GM19238 (cell line): ENCODE measurements around the gene CITED4.

Source experiments
- DNase-seq: peaks from one replicate; pipeline ENCODE4 v3.0.0; 2011; ENCODE audit warnings: low spot score; ENCODE audit not compliant: insufficient read length

The CITED4 gene

GRCh38 chr1:40886318-40887011 lies 24.3 kb upstream of the CITED4 start:
- no peak for DNase-seq

DNA sequence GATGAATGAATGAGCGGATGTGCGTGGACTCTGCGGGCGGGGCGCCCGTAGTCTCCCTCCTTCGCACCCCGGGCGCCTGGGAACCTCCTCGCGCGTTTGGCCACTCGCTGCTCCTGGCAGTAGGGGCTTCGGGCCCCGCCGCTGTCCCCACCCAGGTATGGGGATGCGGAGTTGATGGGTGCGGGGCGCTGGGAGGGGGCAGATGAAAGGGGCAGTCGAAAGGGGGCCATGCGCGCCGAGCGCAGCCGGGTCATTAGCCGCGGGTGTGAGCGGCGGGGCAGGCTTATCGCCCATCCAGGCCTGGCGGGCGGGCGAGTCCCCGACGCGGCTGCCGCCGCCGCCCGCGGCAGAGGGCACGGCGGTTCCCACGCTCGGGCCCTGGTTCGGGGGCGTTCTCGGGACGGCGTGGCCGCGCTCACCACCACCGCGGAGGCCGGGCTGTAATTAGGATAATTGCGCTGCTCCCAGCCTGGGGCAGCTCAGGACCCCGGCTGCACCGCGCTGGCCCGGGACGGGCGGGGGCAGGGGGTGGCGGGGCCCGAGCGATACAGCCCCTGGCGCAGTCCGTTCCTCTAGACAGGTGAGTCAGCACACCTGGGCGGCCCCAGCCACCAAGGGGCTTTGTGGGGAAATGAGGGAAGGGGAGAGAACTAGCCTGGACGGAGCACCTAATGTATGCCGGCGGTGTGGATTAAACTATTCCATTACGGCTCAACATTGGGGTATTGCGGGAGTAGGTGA lies 22.1 kb upstream of the CITED4 start:
- DNase-seq: no peak

- DNase-seq: no peak
Observed at GRCh38 chr1:40880813-40881549, 18.8 kb upstream of the CITED4 start.

DNA sequence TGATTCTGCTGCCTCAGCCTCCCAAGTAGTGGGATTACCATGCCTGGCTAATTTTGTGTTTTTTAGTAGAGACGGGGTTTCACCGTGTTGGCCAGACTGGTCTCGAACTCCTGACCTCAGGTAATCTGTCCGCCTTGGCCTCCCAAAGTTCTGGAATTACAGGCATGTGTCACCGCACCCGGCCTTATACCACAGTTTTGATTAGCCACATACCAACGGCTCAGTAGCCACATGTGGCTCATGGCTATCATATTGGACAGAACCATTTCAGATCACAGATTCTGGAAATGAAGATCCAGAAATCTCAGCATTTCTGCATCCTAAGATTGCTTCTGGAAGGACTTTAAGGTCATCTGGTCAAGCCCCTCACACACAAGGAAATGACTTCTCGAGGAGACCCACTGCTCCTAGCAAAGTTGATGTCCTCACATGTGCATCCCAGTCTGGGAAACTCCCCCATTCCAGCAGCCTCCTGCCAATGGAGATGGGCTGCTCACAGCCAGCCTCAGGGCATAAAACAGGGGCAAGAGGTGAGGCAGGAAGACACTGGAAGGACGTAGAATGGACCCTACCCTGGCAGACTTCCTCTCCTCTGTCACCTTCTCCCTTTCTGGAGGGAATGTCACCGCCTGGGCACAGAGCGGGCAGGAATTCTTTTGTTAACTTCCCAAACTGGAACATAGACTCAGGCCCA lies 17.5 kb upstream of the CITED4 start:
- DNase-seq: no peak

DNA sequence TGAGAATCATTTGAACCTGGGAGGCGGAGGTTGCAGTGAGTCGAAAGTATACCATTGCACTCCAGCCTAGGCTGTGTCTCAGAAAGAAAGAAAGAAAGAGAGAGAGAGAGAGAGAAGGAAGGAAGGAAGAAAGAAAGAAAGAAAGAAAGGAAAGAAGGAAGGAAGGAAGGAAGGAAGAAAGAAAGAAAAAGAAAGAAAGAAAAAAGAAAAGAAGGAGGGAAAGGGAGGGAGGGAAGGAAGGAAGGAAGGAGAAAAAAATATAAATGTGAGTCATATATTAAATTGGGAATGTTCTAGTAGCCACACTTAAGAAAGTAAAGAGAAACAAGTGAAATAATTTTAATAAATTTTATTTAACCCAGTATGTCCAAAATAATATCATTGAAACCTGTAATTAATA lies 16.7 kb upstream of the CITED4 start:
- DNase-seq: no peak

DNA sequence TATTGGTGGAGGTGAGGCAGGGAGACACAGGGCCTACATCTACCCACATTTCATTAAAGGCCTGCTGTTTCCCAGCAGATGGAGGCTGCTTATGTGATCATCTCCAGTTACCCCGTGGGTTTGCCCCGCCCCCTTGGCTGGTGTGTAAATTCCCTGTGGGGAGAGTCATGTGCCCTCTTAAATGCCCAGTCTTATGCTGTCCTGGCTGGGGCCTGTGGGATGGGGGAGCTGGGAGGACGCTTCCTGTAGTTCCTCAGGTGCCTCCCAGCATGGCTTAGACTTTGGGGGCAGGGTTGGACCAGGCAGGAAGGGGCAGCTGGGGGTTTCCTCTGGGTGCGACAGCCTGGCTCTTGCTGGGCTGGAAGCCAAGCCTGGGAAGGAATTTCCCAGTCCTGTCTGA lies 15.5 kb upstream of the CITED4 start:
- DNase-seq: no peak

DNA sequence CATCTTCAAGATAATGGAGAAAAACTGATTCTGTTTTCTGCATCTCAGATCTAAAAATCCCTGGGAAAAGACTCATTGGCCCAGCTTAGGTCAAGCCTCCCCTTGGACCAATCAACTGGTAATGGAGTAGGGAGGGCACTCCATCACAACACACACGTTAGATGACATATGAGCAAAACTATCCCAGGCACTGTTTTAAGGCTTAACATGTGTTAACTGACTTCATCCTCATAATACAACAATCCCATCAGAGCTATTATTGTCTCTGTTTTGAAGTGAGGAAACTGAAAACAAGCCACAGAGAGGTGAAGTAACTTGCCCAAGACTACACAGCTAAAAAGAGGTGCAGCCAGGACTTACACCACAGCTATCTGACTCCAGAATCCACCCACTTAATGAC lies 14.7 kb upstream of the CITED4 start:
- no peak for DNase-seq

- DNase-seq: no peak
Observed at GRCh38 chr1:40876436-40876761, 14.2 kb upstream of the CITED4 start.

DNA sequence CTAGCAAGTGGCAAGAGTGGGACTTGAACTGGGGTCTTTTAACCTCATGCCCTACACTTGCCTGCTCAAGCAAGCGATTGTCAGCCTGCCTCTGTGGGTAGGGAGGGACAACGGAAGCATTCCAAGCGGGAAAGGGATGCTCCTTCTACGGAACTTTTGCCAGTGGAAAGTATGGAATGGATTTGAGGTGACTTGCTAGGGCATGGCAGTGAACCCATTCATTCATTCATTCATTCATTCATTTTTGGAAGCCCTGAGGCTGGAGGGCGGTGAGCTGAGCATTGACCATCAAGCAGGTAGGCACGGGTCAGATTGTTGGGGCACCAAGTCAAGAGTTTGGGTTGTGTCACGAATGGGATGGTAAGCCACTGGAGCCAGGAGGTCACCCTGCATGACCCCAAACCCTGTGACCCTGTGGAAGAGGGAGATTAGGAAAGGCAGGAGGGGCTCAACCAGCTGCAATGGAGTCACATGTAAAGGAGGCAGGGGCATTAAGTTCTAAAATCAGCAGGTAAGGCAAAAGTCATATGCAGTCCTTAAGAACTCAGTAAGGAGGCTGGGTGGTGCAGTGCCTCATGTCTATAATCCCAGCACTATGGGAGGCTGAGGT lies 11.8 kb upstream of the CITED4 start:
- no peak for DNase-seq

DNA sequence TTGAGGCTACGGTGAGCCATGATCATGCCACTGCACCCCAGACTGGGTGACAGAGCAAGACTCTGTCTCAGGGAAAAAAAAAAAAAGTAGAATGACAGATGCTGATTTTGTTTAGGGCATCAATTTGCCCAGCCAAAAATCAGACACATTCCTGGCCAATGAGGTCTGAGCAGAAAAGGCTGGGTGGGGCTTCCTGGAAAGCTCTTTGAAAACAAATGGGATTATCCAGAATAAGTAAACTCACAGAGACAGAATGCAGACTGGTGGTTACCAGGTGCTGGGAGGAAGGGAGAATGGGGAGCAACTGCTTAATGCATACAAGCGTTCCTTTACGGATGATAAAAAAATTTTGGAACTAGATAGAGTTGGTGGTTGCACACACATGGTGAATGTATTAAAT lies 10.1 kb upstream of the CITED4 start:
- DNase-seq: no peak

DNA sequence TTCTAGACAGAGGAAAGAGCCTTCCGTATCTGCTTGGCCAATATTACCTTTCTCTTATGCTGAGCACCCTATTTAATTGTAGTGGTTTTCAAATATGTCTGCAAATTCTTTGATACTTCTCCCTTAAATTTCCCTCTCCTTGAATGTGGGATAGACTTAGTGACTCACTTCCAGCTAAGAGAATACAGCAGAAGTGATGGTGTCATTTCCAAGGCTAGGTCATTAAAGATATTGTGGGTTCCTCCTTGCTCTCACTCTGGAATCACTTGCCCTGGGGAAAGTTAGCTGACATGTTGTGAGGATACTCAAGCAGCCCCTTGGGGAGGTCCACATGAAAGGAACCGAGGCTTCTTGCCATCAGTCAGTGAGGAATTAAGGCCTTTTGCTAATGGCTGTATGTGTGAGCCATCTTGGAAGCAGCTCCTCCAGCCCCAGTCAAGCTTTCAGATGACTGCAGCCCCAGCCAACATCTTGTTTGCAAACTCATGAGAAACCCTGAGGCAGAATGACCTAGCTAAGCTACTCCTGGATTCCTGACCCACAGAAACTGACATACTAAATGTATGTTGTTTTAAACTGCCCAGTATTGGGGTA lies 8.1 kb upstream of the CITED4 start:
- DNase-seq: no peak

DNA sequence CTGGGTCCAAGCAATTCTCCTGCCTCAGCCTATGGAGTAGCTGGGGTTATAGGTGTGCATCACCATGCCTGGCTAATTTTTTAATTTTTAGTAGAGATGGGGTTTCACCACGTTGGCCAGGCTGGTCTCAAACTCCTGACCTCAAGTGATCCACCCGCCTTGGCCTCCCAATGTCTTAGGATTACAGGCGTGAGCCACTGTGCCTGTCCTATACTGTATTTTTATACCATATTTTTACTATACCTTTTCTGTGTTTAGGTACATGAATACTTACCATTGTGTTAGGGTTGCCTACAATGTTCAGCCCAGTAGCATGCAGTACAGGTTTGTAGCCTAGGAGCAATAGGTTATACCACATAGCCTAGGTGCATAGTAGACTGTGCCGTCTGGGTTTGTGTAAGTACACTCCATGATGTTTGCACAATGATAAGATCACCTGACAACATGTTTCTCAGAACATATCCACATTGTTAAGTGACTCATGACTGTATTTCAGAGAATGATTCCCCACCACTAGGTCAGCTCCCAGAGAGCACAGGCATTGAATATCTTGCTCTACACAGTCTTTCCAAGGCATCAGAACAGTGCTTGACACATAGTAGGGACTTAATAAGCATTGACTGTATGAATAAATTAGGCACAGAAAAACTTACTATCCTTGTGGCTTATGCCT lies 6.0 kb upstream of the CITED4 start:
- no peak for DNase-seq

GRCh38 chr1:40861224-40862003 lies 749 bp downstream of the CITED4 start:
- DNase-seq: no peak

GRCh38 chr1:40860706-40861223 lies 1.4 kb downstream of the CITED4 start:
- DNase-seq: no peak

GRCh38 chr1:40858856-40859416 lies 3.2 kb downstream of the CITED4 start:
- DNase-seq: no peak

DNA sequence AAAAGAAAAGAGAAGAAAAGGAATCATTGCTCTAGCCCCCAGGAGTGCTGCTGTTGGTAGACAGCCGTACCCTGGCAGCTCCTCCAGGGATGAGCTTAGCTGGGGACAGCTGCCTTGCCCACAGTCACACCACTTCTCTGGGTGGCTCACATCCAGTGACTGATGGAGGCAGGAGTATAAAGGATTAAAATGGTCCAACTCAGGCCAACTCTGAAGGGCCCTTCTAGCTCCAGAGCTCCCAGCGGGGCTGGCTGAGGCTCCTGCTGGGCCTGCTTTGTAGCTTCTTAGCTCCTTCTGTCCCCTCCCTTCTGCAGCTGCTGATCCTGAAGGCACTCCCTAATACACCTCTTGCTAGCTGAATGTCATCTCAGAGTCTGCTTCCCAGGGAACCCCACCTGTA lies 4.4 kb downstream of the CITED4 start:
- no peak for DNase-seq

- no peak for DNase-seq
Observed at GRCh38 chr1:40856656-40857302, 5.4 kb downstream of the CITED4 start.

DNA sequence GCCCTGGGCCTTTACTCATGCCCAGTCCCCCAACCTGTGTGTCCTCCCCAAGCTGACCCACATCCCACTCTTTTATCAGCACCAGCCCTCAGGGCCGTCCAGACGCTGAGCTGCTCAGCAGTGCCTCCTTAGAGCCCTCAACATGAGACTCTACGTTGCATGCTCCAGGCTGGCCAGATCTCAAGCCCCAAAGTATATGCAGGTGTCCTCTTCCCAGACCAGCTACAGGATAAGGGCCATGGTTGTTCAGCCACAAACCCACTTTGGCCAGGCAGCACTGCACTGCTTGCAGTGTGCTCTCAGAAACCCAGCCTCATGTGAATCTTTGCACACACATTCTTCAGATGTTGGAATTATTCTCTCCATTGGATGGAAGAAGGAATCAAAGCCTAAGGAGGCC lies 6.0 kb downstream of the CITED4 start:
- DNase-seq: no peak

GRCh38 chr1:40855513-40855912 lies 6.7 kb downstream of the CITED4 start:
- DNase-seq: no peak
